HG02588 (cell line): ENCODE data around the gene PCGF2.

ENCODE experiments used
- ATAC-seq: cut with Tn5 transposase; IDR thresholded peaks from one replicate; pipeline ENCODE4 v1.9.1; 2021; ENCODE audit warnings: mild to moderate bottlenecking, moderate library complexity; ENCODE audit not compliant: unreplicated experiment

Gene PCGF2

GRCh38 chr17:38704606-38705522, 43.3 kb downstream of the PCGF2 start, which contains the start of gene MLLT6:
Gene MLLT6, plus strand, starts transcription at chr17:38705273. Its CDS starts 360 bp downstream, at chr17:38705633.
- ATAC-seq = no peak

DNA sequence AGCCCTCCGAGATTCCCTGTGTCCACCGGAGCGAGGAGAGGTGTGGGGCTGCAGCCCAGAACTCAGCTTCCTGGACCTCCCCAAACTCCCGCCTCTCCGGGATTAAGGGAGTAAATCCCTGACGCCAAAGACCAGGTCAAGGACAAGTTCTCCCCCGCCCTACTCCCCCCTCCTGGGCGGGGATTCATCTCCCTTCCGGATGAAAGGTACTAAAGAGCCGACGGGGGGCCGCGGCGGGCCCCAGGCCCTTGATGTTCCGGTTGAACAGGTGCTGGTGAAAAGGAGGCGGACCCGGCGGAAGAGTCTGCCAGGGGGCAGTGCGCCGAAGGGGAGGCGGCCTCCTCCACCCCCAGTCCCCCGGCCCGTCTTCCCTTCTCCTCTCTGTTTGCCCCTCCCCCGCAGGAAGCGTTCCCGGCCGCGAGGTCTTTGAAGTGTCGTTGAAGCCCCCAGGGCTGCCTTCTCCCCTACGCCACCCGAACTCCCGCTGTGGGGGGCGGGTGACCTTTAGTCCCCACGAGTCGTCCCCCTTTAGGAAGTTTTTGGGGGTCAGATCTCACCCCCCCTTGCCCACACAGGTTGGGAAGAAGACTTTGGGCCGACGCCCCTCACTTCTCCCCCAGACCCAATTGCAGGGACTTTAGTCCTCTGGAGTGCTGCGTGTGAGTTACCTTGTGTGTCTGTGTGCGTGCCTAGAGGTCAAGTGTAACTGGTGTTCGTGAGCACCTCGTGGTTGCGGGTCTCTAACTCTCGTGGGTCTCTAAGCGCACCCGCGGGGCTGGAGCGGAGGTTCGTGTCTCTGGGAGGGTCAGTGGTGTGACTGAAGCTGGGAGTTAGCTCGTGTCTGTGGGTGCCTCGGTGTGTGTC, 44.2 kb downstream of the PCGF2 start:
- no peak for ATAC-seq

GRCh38 chr17:38702916-38703741, 45.0 kb downstream of the PCGF2 start:
- no peak for ATAC-seq

DNA sequence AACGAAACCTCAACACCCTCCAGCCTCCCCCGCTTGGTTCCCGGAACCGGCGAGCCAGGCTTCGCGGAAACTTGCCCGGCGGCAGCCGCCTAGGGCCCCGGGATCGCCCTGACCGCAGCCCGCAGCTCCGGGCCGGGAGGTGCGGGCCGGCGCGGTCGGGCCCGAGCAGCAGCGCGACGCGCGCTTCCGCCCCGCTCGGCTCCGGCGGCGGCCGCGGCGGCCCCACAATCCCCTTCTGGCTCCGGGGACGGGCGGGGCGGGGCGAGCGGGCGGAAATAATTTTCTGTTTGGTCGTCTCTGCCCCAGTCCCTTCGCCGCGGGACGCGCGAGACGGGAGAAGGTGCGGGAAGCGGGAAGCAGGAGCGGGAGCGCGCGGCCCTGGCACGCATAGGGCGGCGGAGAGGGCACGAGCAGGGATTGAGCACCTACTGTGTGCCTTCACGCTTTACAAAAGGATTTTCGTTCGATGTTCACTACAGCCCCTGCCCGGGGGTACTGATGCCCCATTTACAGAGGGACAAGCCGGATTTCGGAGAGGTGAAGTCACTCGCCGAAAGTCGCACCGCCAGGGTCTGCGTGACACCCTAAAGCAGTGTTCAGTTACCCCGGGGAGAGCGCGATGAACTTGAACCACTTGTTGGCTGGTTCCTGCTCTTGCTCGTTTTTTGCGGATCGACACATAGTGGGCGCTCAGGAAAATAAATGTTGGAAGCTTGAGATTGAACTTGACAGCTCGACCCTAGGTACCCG, 45.8 kb downstream of the PCGF2 start:
- peak; percentile 32 for ATAC-seq

GRCh38 chr17:38701504-38702165, 46.5 kb downstream of the PCGF2 start:
- peak; percentile 20 for ATAC-seq

DNA sequence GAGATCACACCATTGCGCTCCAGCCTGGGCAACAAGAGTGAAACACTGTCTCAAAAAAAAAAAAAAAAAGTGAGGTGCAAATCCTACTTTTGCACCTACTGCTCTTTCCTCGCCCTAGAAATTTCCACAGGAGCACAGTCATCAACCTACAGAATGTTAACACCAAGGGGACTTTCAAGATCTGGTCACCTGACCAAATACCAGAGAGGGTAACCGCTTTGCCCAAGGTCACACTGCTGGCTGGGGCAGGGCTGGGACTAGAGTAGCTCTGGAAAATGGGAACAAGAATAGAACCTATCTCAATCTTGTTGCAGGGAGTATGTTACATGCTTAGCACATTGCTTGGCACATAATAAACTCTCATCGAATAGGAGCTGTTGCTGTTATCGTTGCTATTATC, 49.4 kb downstream of the PCGF2 start:
- ATAC-seq = no peak

GRCh38 chr17:38697061-38697820, 50.9 kb downstream of the PCGF2 start:
- no peak for ATAC-seq

GRCh38 chr17:38693700-38694329, 54.3 kb downstream of the PCGF2 start:
- no peak for ATAC-seq

GRCh38 chr17:38691154-38691553, 57.0 kb downstream of the PCGF2 start:
- ATAC-seq = no peak

DNA sequence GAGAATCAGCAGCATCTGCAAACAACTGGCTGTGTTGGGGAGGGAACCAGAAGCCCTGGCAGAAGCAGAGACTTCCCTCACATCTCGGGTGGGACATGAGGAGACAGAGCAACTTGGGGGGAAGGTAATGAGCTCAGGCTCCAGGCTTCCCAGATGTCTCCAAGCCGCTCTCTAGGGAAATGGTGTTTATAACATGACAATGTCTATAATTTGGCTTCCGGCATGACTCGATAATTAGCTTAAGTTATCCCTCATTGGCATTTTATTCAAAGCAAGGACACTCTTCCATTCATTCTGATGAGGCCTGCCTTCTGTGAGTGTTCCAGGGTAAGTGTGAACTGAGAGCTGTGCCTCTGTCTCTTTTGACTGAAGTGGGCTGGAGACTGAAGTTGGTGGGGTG, 57.8 kb downstream of the PCGF2 start:
- ATAC-seq = no peak

GRCh38 chr17:38687286-38687685, 60.9 kb downstream of the PCGF2 start:
- ATAC-seq = no peak

- no peak for ATAC-seq
Measured at GRCh38 chr17:38685491-38685890, 62.6 kb downstream of the PCGF2 start.
